Measurements from ENCODE around the gene DOK1. TPM values are rescaled to one million over a fixed set of nuclear protein-coding genes. Genes with fewer than 3 reads are reported as not detected.
A peak's percentile ranks its signal among the peaks of the same experiment; 100 is the strongest.

Gene DOK1
- total and polyA plus RNA-seq, 7 donors: 16.1 to 24.9 (median 18.2) TPM

DNA sequence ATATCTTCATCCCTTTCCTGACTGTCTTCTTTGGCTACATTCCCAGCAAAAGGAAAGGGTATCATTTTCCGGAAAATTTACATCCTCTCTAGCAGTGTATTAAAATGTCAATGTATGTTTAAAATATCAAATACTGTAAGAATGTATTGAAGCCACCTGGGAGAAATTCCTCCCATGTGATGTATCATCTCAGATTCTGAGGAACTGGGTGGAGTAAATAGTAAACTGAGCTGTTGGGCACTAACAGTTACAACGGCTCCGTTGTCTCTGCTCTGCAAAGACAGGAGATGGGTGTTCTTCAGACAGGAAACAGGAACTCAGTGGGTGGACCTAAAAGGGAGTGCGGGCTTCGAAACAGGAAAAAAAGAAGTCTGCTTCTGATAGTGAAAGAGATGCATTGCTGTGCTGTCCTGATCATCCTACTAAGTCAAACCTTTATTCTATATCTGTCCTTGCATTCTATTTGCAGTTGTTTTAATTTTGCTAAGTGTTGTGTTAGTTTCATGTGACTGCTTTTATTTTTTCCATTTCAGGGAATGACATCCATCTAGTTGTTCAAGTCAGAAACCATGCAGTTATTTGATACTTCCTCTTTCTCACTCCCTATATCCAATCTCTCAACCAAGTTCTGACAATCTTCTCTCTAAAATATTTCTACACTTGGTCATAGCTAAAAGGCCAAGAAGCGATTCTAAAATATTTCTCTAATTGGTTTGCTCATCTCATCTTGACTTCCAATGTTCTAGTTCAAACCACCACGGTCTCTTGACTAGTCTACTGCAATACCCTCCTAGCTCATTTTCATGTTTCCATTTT is 19.4 kb downstream of the DOK1 start:
- no peak overlapping the region for H3K27ac ChIP-seq

DNA sequence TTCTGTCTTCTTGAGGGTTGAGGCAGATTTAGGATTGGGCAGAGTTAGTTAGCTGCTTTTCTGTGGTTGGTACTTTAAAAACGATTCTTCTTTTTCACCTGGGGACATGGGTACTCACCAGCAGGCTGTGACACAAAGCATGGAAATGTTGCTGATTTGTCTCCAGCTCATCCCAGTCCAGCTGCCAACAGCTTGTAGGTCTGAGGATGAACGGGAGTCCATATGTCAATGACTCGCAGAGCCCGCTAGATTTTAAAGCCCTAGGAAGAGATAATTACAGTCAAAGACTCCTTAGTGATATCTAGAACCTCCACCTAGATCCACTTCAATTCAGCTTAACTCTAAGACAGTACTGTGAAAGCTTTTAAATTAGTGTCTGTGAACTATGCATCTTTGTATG is 20.8 kb downstream of the DOK1 start:
- no peak for TF ChIP-seq POLR2A (IDR thresholded peaks at IDR 0.05)
- no peak for TF ChIP-seq POLR2AphosphoS5 (IDR thresholded peaks at IDR 0.05)
- no peak for TF ChIP-seq EP300 (IDR thresholded peaks at IDR 0.05)
- TF ChIP-seq, protein P1, sequence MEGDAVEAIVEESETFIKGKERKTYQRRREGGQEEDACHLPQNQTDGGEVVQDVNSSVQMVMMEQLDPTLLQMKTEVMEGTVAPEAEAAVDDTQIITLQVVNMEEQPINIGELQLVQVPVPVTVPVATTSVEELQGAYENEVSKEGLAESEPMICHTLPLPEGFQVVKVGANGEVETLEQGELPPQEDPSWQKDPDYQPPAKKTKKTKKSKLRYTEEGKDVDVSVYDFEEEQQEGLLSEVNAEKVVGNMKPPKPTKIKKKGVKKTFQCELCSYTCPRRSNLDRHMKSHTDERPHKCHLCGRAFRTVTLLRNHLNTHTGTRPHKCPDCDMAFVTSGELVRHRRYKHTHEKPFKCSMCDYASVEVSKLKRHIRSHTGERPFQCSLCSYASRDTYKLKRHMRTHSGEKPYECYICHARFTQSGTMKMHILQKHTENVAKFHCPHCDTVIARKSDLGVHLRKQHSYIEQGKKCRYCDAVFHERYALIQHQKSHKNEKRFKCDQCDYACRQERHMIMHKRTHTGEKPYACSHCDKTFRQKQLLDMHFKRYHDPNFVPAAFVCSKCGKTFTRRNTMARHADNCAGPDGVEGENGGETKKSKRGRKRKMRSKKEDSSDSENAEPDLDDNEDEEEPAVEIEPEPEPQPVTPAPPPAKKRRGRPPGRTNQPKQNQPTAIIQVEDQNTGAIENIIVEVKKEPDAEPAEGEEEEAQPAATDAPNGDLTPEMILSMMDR (IDR thresholded peaks at IDR 0.05): no peak
- no peaks in the 10 kb centered on the region for H3K36me3 ChIP-seq
- DNase-seq: no peak
- no peak overlapping the region for H3K4me3 ChIP-seq
- H3K4me1 ChIP-seq: no peaks in the 10 kb centered on the region
- H3K27ac ChIP-seq: no peak overlapping the region
- no peaks in the 10 kb centered on the region for H3K27me3 ChIP-seq
- no peaks in the 10 kb centered on the region for H3K9me3 ChIP-seq
- intact Hi-C loops (cut with DNase I): no loop called here
- WGBS, 2 donors: 88 to 92% methylated on average over 4 of the region's 4 CpGs

More for the DNA sequence above, 19.4 kb downstream of the DOK1 start:
- Histone ChIP-seq H3K4me1 (no peaks in the 10 kb centered on the region), H3K36me3 (no peaks in the 10 kb centered on the region), H3K27me3 (no peaks in the 10 kb centered on the region), H3K4me3 (no peak overlapping the region), H3K9me3 (no peaks in the 10 kb centered on the region)
- TF ChIP-seq EP300 (IDR thresholded peaks at IDR 0.05): no peak
- TF ChIP-seq, protein P1 (IDR thresholded peaks at IDR 0.05): no peak
- no peak for TF ChIP-seq POLR2AphosphoS5 (IDR thresholded peaks at IDR 0.05)
- TF ChIP-seq POLR2A (IDR thresholded peaks at IDR 0.05): no peak
- no peak for DNase-seq
- intact Hi-C loops (cut with DNase I): no loop called here
- WGBS, 2 donors: 37 to 58% methylated on average over 7 of the region's 7 CpGs

DNA sequence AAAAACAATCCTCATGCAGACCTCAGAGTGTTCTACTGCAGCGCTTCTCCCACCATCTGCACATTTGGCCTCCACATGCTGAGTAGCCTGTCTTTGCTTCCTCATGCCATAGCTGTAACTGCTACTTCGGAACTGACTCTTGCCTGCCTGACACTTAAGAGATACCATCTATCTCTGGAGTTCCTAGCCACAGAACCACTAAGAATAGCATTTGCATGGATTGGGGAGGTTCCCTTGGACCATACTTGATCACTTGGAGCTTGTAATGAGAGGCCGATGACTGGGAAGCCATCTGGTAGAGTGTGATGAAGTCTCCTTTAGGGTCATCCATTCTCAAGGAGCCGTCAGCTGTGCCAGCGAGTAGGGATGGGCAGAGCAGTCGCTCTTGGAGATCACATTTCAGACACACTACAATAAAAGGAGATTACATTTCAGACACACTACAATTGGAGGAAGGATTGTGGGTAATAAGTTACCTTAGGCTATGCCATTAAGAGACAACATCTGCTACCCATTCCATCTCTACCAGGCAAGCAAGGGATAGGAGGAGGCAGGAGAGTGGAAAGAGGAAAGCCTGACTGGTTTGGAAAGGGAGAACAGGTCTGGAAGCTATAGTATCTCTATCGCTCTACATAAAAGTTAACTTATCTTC is 21.8 kb downstream of the DOK1 start:
- Histone ChIP-seq H3K27me3 (no peaks in the 10 kb centered on the region), H3K9me3 (no peaks in the 10 kb centered on the region), H3K27ac (peak overlapping the region in 3 of 4 donors; percentile 28 to 38 (median 38)), H3K4me1 (no peaks in the 10 kb centered on the region), H3K4me3 (no peak overlapping the region), H3K36me3 (no peaks in the 10 kb centered on the region)
- DNase-seq: no peak
- intact Hi-C loops (cut with DNase I): no loop called here
- no peak for TF ChIP-seq POLR2AphosphoS5 (IDR thresholded peaks at IDR 0.05)
- TF ChIP-seq POLR2A (IDR thresholded peaks at IDR 0.05): no peak
- TF ChIP-seq EP300 (IDR thresholded peaks at IDR 0.05): no peak
- TF ChIP-seq, protein P1 (IDR thresholded peaks at IDR 0.05): no peak
- 87 to 88% methylated on average over 7 of the region's 7 CpGs for WGBS, 2 donors

DNA sequence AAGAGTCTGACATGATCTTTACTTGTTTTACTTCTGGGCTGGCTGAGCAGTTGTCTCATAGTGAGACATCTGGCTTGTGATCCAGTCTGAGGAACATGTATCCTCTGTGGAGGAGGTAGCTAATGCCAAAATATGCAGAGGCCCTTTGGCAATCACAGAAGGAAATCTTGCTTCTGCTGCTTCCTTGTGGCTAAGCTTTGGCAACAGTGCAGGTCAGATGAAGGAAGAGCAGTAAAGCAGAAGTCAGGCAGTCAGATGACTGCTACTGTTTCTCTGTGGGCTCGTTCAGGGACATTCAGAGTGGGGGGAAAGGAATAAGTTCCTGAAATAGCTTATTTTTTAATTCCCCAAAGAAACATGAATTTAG is 22.3 kb downstream of the DOK1 start:
- Histone ChIP-seq H3K27ac (peak overlapping the region in 2 of 4 donors; percentile 28 to 38), H3K9me3 (no peaks in the 10 kb centered on the region), H3K27me3 (no peaks in the 10 kb centered on the region), H3K4me1 (no peaks in the 10 kb centered on the region), H3K36me3 (no peaks in the 10 kb centered on the region), H3K4me3 (no peak overlapping the region)
- intact Hi-C loops (cut with DNase I): no loop called here
- WGBS, 2 donors: 21 to 25% methylated on average over 1 of the region's 1 CpG
- TF ChIP-seq POLR2A (IDR thresholded peaks at IDR 0.05) (no peak), POLR2AphosphoS5 (IDR thresholded peaks at IDR 0.05) (peak in 2 of 4 donors; percentile 21 to 30)
- peak; percentile 68 for DNase-seq

DNA sequence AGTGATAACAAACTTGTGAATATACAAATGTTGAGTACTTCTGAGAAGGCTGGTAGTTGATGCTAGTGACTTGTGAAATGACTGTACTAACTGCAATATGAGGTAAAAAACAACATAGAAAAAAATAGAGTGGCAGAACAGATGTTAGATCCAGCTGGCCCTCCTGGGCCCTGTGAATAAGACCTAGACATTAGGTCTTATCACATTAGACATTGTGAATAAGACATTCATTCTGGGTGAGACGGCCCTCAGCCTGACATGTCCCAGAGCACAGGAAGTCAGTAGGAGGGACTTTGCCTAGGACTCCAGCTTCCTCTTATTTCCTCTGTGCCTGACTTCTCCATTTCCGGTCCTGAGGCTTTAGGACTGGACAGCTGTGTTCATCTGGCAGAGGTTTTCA is 22.9 kb downstream of the DOK1 start:
- peak overlapping the region in 2 of 4 donors; percentile 7 to 30 for H3K27ac ChIP-seq
- no peaks in the 10 kb centered on the region for H3K27me3 ChIP-seq
- H3K36me3 ChIP-seq: no peaks in the 10 kb centered on the region
- 50 to 74% methylated on average over 2 of the region's 2 CpGs for WGBS, 2 donors
- no peak for TF ChIP-seq POLR2A (IDR thresholded peaks at IDR 0.05)
- TF ChIP-seq, protein P1 (IDR thresholded peaks at IDR 0.05): no peak
- TF ChIP-seq POLR2AphosphoS5 (IDR thresholded peaks at IDR 0.05): no peak
- TF ChIP-seq EP300 (IDR thresholded peaks at IDR 0.05): no peak
- H3K9me3 ChIP-seq: no peaks in the 10 kb centered on the region
- H3K4me1 ChIP-seq: no peaks in the 10 kb centered on the region
- no peak for DNase-seq
- intact Hi-C loops (cut with DNase I): no loop called here
- no peak overlapping the region for H3K4me3 ChIP-seq
